Measurements from ENCODE around the gene MINDY4.

MINDY4 gene

DNA sequence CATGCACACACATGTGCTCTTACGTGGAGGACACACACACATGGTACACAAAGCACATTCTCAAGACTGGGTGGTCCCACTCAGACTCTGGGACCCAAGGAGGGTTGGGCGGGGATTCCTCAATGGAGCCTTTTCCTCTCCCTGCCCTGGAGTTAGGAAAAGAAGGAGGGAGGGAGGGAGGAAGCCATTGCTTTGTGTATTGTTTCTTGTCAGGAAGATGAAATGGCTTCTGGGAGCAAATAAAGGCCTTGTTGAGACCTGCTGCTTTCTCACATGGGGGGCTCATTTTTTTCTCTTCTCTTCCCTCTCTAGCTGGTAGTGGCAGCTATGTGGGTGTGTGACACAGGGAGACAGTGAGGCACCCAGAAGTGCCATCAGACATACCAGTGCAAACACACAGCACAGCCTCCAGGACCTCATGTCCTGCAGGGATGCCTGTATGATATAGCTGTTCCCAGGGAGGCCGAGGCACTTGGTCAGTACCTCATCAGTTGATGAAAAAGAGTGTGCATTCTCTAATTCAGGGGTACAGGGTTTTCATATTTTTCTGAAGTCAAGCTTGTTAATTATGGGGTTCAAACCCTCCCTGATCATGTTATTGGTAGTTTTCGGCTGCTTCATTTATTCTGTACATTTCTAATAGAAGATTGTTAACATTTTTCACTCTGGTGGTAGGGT lies 146.1 kb downstream of the MINDY4 start:
- TF ChIP-seq GATA3 (IDR thresholded peaks at IDR 0.05; ENCODE audit: low read depth, low read length) (no peak), GATA2 (IDR thresholded peaks at IDR 0.05; ENCODE audit: low read depth, low read length) (no peak)

DNA sequence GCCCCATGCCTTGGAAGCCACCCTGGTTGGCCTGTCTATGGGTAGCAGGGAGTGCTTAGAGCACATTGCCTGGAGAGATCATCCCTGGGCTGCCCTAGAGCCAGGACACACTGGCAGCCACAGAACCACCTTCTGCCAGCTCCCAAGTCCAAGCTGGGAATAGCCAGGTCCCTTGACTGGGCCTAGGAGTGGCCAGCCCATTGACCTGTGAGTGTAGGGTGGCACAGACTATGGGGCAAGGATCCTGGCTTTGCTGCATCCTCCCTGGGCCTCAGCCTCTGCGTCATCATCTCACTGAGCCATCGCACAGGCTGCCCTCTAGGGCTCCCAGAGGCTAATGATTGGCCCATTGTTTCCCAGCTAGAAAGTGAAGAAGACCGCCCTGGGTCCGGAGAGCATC lies 147.5 kb downstream of the MINDY4 start:
- TF ChIP-seq GATA2 (IDR thresholded peaks at IDR 0.05; ENCODE audit: low read depth, low read length) (no peak), GATA3 (IDR thresholded peaks at IDR 0.05; ENCODE audit: low read depth, low read length) (no peak)

DNA sequence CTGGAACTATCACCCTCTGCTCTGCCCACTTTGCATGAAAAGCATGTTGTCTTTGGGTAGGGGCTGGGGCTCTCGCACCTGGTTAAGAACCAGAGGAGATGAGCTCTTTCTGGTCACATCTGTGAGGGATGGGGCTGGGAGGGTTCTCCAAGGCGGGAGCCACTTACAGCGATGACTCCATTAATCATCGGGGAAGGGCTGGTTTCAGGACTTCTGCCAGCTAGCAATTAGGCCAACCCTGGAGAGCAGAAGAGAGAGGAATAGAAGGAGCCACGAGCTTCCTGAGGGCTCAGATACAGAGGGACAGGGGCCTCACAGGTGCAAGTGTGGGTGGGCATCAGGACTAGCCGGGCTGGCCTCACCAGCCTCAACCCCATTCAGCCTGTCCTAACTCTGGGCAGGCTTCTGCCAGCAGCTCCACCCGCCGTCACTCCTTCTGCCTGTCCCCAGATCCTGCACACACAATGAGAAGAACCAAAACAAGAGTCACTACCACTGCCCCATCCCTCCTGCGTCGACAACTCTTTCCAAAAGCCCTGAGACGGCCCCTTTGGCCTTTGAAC lies 148.9 kb downstream of the MINDY4 start:
- TF ChIP-seq GATA3 (IDR thresholded peaks at IDR 0.05; ENCODE audit: low read depth, low read length) (no peak), GATA2 (IDR thresholded peaks at IDR 0.05; ENCODE audit: low read depth, low read length) (no peak)

DNA sequence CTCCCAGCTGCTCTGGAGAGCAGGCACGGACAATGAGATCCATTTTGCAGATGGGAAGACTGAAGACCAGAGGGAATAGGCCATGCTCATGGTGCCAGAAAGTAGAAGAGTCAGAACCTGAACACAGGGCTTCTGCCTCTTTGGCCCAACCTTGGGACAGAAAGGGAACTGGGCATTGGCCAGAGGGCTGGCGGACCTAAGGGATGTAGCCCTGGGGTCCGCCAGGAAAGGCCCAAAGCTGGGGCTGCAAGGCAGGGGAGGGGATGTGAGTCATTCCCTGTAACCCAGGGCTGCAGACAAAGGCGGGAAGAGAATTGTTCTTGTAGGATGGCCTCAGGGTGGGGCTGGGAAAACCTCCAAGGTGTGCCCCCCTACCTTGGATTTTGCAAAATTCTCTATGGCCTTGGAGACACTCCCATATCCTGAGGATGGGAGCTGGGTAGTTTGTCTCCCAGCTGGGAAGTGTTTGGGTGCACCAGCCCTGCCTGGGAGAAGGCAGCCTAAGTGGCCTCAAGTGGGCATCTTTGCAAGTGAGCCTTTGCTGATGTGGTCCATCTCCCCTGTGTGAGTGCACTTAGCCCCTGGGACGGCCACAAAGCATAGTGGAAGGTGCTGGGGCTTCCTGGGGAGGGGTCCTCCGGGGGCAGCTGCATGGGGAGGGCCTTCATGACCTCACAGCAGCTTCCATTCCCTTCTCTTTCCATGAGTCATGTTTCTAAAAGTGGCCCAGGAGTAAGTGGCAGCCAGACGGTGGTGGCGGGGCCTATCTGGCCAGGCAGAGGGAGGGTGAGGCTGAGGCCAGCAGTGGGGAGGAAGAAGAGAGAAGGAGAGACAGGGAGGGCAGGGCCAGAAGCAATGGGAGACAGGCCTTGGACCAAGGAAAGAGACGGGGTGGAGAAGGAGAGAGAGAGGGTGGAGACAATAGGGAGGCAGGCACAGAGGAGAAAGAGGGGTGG lies 149.6 kb downstream of the MINDY4 start:
- TF ChIP-seq GATA2 (IDR thresholded peaks at IDR 0.05; ENCODE audit: low read depth, low read length) (no peak), GATA3 (IDR thresholded peaks at IDR 0.05; ENCODE audit: low read depth, low read length) (no peak)

DNA sequence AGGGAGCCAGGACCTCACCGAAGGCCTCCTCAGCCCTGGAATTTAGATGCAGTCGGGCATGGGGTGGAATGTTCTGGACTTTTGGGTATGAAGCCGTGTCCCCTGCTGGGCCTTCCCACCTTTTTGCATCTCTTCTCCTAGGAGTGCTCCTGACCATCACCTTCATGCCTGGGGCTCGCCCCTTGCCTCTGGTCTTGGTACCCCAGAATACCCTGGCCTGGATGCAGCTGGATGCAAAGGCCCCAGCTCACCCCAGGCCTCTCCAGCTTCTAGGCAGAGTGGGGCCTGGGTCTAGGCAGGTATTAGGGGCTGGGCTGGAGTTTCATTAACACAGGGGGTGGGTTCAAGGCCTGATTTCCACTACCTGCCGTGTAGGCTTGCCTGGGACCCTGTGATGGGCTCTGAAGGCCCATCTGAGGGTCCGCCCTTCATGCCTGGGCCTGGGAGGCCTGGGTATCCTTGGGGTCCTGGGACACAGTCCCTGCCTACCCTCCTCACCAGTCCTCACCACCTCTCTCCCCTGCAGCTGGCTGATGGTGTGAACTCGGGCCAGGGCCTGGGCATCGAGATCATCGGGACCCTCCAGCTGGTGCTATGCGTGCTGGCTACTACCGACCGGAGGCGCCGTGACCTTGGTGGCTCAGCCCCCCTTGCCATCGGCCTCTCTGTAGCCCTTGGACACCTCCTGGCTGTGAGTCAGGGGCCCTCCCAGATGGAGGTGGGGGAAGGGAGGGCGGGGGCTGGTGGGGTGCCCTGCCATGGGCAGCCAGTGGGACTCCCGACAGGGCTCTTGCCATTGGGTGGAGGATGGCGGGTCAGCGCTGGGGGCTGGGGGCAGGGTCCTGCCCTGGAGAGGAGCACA lies 150.6 kb downstream of the MINDY4 start:
- TF ChIP-seq GATA3 (IDR thresholded peaks at IDR 0.05; ENCODE audit: low read depth, low read length) (no peak), GATA2 (IDR thresholded peaks at IDR 0.05; ENCODE audit: low read depth, low read length) (no peak)

- TF ChIP-seq GATA3 (IDR thresholded peaks at IDR 0.05; ENCODE audit: low read depth, low read length) = no peak
- TF ChIP-seq GATA2 (IDR thresholded peaks at IDR 0.05; ENCODE audit: low read depth, low read length) = no peak
Measured at GRCh38 chr7:30922596-30922995, 151.4 kb downstream of the MINDY4 start.

- TF ChIP-seq GATA2 (IDR thresholded peaks at IDR 0.05; ENCODE audit: low read depth, low read length) (no peak), GATA3 (IDR thresholded peaks at IDR 0.05; ENCODE audit: low read depth, low read length) (no peak)
Measured at GRCh38 chr7:30923009-30923773, 152.0 kb downstream of the MINDY4 start.

GRCh38 chr7:30923774-30924413 lies 152.7 kb downstream of the MINDY4 start:
- TF ChIP-seq GATA2 (IDR thresholded peaks at IDR 0.05; ENCODE audit: low read depth, low read length) = no peak
- no peak for TF ChIP-seq GATA3 (IDR thresholded peaks at IDR 0.05; ENCODE audit: low read depth, low read length)

DNA sequence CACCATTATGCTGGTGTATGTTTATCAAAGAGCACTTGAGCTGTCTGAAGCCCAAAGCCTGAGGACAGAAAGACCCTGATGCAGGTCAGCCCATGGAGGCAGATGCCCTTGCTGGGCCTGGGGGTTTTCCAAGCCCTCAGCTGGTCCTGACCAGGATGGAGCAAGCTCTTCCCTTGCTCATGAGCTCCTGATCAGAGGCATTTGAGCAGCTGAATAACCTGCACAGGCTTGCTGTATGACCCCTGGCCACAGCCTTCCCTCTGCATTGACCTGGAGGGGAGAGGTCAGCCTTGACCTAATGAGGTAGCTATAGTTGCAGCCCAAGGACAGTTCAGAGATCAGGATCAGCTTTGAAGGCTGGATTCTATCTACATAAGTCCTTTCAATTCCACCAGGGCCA lies 153.4 kb downstream of the MINDY4 start:
- no peak for TF ChIP-seq GATA2 (IDR thresholded peaks at IDR 0.05; ENCODE audit: low read depth, low read length)
- TF ChIP-seq GATA3 (IDR thresholded peaks at IDR 0.05; ENCODE audit: low read depth, low read length) = no peak

DNA sequence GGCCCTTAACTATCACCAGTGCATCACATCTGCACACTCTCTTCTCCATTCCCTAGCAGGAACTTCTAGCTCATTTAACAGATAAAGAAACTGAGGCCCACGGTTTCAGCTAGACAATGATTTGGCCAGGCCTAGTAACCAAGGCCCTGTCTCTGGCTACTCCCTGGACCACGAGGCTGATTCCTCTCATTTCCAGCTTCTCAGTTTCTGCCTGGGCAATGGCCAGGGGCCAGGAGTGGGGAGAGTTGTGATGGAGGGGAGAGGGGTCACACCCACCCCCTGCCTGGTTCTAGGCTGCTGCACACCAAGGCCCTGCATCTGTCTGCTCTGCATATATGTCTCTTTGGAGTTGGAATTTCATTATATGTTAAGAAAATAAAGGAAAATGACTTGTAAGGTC lies 153.9 kb downstream of the MINDY4 start:
- TF ChIP-seq GATA2 (IDR thresholded peaks at IDR 0.05; ENCODE audit: low read depth, low read length) (no peak), GATA3 (IDR thresholded peaks at IDR 0.05; ENCODE audit: low read depth, low read length) (no peak)

DNA sequence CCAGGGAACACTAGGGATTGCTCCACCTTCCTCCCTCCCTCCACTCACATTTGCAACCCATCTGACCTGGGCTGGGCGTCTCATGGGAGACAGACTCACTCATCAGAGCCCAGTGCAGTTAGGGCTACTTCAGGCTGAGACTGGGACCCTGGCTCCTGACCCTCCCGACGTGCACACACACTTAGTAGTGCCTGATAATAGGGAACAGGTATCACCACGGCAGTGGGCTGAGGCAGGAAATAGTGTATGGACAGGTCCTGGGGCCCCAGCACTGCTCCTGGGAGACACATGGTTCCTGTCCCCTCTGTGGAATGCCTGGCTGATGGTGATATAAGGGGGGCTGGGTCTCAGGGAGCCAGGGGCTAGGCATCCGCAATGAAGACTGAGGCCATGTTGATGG lies 154.7 kb downstream of the MINDY4 start:
- TF ChIP-seq GATA3 (IDR thresholded peaks at IDR 0.05; ENCODE audit: low read depth, low read length) (no peak), GATA2 (IDR thresholded peaks at IDR 0.05; ENCODE audit: low read depth, low read length) (no peak)

DNA sequence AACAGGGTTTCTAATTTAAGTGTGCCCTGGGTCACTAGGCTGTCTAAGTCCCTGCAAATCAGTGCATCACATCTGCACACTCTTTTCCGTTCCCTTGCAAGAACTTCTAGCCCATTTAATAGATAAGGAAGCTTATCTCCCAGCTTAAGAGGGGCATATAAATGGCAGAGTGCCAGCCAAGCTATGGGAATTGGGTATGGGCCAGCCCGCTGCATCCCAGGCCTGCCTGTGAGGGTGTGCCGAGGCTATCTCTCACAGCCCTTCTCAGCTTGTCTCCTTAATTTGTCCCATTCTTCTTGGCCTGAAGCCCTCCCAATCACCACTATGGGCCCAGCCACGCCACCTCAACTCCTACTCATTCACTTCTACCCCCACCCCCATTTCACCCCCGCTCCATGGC lies 155.1 kb downstream of the MINDY4 start:
- no peak for TF ChIP-seq GATA3 (IDR thresholded peaks at IDR 0.05; ENCODE audit: low read depth, low read length)
- peak; percentile 88 for TF ChIP-seq GATA2 (IDR thresholded peaks at IDR 0.05; ENCODE audit: low read depth, low read length)

- TF ChIP-seq GATA2 (IDR thresholded peaks at IDR 0.05; ENCODE audit: low read depth, low read length) (no peak), GATA3 (IDR thresholded peaks at IDR 0.05; ENCODE audit: low read depth, low read length) (no peak)
Measured at GRCh38 chr7:30927040-30927439, 155.8 kb downstream of the MINDY4 start.

Measured in SH-SY5Y (cell line).